ENCODE measurements around the gene NCAPD3. TPM values are rescaled to one million over a fixed set of nuclear protein-coding genes. Genes with fewer than 3 reads are reported as not detected.
A peak's percentile ranks its signal among the peaks of the same experiment; 100 is the strongest.

The NCAPD3 gene
- total and polyA plus RNA-seq, 2 of the 13 experiments (the other 11 are each of a cell fraction or from before 2014, with no cell fraction given) = 20.7 to 25.6 TPM

DNA sequence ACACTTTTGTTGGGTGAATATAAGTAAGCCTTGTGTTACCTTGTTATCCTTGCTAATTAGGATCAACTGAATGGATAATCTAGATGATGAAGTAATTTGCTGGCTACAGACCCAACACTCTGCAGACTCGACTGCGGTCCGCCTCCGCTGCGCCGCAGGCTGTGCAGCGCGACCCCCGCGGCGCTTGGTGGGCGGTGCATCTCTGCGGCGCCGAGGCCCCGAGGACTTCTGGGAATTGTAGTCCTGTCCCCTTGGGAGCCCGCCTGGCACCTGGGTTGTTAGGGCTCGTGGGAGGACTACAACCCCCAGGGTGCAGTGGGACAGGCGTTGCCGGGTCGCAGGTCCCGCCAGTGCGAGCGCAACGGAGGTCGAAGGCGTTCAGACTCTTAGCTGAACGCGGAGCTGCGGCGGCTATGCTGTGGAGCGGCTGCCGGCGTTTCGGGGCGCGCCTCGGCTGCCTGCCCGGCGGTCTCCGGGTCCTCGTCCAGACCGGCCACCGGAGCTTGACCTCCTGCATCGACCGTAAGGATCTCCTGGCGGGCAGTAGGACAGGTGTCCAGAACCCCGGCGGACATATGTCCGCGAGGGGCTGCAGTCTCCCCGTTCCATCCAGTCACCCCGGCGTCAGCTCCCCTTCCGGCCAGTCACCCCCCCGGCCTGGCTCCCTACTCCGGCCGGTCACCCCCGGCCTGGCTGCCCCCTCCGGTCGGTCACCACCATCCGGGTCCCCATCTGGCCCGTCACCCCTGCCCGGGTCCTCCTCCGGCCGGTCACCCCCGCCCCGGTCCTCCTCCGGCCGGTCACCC is 29.6 kb upstream of the NCAPD3 start, which contains the start of the genes ACAD8 and THYN1 (continued):
- TF ChIP-seq, protein P1, sequence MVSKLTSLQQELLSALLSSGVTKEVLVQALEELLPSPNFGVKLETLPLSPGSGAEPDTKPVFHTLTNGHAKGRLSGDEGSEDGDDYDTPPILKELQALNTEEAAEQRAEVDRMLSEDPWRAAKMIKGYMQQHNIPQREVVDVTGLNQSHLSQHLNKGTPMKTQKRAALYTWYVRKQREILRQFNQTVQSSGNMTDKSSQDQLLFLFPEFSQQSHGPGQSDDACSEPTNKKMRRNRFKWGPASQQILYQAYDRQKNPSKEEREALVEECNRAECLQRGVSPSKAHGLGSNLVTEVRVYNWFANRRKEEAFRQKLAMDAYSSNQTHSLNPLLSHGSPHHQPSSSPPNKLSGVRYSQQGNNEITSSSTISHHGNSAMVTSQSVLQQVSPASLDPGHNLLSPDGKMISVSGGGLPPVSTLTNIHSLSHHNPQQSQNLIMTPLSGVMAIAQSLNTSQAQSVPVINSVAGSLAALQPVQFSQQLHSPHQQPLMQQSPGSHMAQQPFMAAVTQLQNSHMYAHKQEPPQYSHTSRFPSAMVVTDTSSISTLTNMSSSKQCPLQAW (CRISPR knock-in tag; IDR thresholded peaks at IDR 0.05) = peak; percentile 51; the same call in 1 of the 2 replicates
- TF ChIP-seq ZNF383 (CRISPR knock-in tag; IDR thresholded peaks at IDR 0.05; ENCODE audit: borderline replicate concordance) = no peak
- TF ChIP-seq KDM5B (CRISPR knock-in tag; IDR thresholded peaks at IDR 0.05; ENCODE audit: borderline replicate concordance) = peak; percentile 53; the same call in 1 of the 2 replicates
- TF ChIP-seq RFX1 (IDR thresholded peaks at IDR 0.05) = no peak
- TF ChIP-seq, protein P2, sequence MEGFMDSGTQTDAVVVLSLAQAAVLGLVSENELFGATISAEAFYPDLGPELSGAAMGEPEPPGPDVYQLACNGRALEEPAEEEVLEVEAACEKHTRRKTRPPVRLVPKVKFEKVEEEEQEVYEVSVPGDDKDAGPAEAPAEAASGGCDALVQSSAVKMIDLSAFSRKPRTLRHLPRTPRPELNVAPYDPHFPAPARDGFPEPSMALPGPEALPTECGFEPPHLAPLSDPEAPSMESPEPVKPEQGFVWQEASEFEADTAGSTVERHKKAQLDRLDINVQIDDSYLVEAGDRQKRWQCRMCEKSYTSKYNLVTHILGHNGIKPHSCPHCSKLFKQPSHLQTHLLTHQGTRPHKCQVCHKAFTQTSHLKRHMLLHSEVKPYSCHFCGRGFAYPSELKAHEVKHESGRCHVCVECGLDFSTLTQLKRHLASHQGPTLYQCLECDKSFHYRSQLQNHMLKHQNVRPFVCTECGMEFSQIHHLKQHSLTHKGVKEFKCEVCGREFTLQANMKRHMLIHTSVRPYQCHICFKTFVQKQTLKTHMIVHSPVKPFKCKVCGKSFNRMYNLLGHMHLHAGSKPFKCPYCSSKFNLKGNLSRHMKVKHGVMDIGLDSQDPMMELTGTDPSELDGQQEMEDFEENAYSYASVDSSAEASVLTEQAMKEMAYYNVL (CRISPR knock-in tag; IDR thresholded peaks at IDR 0.05; ENCODE audit: borderline replicate concordance) = no peak
- TF ChIP-seq POLR2A (IDR thresholded peaks at IDR 0.05; ENCODE audit: insufficient read depth in 1 of 2, low read depth in 2 of 2, low read length in 2 of 2) = peak; percentile 65 to 92; a peak in 3 of 4 replicates
- TF ChIP-seq IRF2 (CRISPR knock-in tag; IDR thresholded peaks at IDR 0.05) = peak; percentile 89; the same call in 1 of the 2 replicates
- TF ChIP-seq STAG1 (CRISPR knock-in tag; IDR thresholded peaks at IDR 0.05) = no peak
- no peak for TF ChIP-seq ZFP82 (CRISPR knock-in tag; IDR thresholded peaks at IDR 0.05; ENCODE audit: borderline replicate concordance)
- TF ChIP-seq ZNF558 (CRISPR knock-in tag; IDR thresholded peaks at IDR 0.05; ENCODE audit: borderline replicate concordance) = no peak; the same call in 1 of the 2 replicates
- 0 out of 2 replicates have a peak, but pooled peaks have one; percentile 36 for TF ChIP-seq KLF13 (CRISPR knock-in tag; IDR thresholded peaks at IDR 0.05)
- TF ChIP-seq ISX (CRISPR knock-in tag; conservative IDR thresholded peaks at IDR 0.05) = no peak
- no peak for TF ChIP-seq ZNF761 (CRISPR knock-in tag; conservative IDR thresholded peaks at IDR 0.05)
- TF ChIP-seq MAFK (conservative IDR thresholded peaks at IDR 0.05 in 1 of 2, IDR thresholded peaks at IDR 0.05 in 1 of 2; ENCODE audit: low read length in 2 of 2) = no peak
- TF ChIP-seq, protein P3, sequence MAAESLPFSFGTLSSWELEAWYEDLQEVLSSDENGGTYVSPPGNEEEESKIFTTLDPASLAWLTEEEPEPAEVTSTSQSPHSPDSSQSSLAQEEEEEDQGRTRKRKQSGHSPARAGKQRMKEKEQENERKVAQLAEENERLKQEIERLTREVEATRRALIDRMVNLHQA (CRISPR knock-in tag; IDR thresholded peaks at IDR 0.05) = no peak
- TF ChIP-seq NFIB (CRISPR knock-in tag; IDR thresholded peaks at IDR 0.05; ENCODE audit: borderline replicate concordance) = no peak
- TF ChIP-seq RBM22 (optimal IDR thresholded peaks at IDR 0.05; ENCODE audit: low read length) = no peak
- no peak for TF ChIP-seq ZMYM2 (CRISPR knock-in tag; IDR thresholded peaks at IDR 0.05)
- TF ChIP-seq HNRNPH1 (optimal IDR thresholded peaks at IDR 0.05; ENCODE audit: low read depth, low read length) = no peak
- peak; percentile 81 for TF ChIP-seq PHF20 (CRISPR knock-in tag; IDR thresholded peaks at IDR 0.05)
- no peak; the same call in 1 of the 2 replicates for TF ChIP-seq MED1 (CRISPR knock-in tag; IDR thresholded peaks at IDR 0.05)
- no peak for TF ChIP-seq ZNF264 (CRISPR knock-in tag; IDR thresholded peaks at IDR 0.05)
- TF ChIP-seq KDM5A (IDR thresholded peaks at IDR 0.05; ENCODE audit: borderline replicate concordance, low read length) = peak; percentile 57; the same call in 1 of the 2 replicates
- peak; percentile 90 for TF ChIP-seq CREM (IDR thresholded peaks at IDR 0.05)
- no peak for TF ChIP-seq CREM (CRISPR knock-in tag; IDR thresholded peaks at IDR 0.05)
- TF ChIP-seq, protein P4, sequence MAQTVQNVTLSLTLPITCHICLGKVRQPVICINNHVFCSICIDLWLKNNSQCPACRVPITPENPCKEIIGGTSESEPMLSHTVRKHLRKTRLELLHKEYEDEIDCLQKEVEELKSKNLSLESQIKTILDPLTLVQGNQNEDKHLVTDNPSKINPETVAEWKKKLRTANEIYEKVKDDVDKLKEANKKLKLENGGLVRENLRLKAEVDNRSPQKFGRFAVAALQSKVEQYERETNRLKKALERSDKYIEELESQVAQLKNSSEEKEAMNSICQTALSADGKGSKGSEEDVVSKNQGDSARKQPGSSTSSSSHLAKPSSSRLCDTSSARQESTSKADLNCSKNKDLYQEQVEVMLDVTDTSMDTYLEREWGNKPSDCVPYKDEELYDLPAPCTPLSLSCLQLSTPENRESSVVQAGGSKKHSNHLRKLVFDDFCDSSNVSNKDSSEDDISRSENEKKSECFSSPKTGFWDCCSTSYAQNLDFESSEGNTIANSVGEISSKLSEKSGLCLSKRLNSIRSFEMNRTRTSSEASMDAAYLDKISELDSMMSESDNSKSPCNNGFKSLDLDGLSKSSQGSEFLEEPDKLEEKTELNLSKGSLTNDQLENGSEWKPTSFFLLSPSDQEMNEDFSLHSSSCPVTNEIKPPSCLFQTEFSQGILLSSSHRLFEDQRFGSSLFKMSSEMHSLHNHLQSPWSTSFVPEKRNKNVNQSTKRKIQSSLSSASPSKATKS (CRISPR knock-in tag; IDR thresholded peaks at IDR 0.05) = peak; percentile 27; the same call in 1 of the 2 replicates
